H9 (cell line): ENCODE data around the gene KDR. TPM values are rescaled to one million over a fixed set of nuclear protein-coding genes. Genes with fewer than 3 reads are reported as not detected.

Experiments
- DNase-seq: peaks from one replicate; pipeline ENCODE4 v3.0.0-alpha.2; 2017
- H2AFZ ChIP-seq: one replicate; pipeline ENCODE4 v1.6.1; 2013; ENCODE audit warnings: mild to moderate bottlenecking, low read length, control low read depth, moderate library complexity
- H2AK5ac ChIP-seq: 2 replicates; pipeline ENCODE4 v1.6.1; 2013; ENCODE audit warnings: low read length, control low read depth, mixed read lengths; ENCODE audit not compliant: insufficient read length
- H2BK120ac ChIP-seq: one replicate; pipeline ENCODE4 v1.6.1; 2013; ENCODE audit warnings: low read depth, mild to moderate bottlenecking, low read length, control low read depth, inconsistent platforms; ENCODE audit not compliant: poor library complexity, severe bottlenecking
- H2BK12ac ChIP-seq: 2 replicates; pipeline ENCODE4 v1.6.1; 2013; ENCODE audit warnings: low read length, control low read depth, mixed read lengths, low read depth; ENCODE audit not compliant: insufficient read length
- H2BK15ac ChIP-seq: 2 replicates; pipeline ENCODE4 v1.6.1; 2013; ENCODE audit warnings: low read depth, low read length, control low read depth
- H2BK20ac ChIP-seq: one replicate; pipeline ENCODE4 v1.6.1; 2013; ENCODE audit warnings: low read depth, mild to moderate bottlenecking, low read length, control low read depth, inconsistent platforms; ENCODE audit not compliant: poor library complexity, severe bottlenecking
- H2BK5ac ChIP-seq: 2 replicates; pipeline ENCODE4 v1.6.1; 2013; ENCODE audit warnings: low read length, control low read depth, mixed read lengths; ENCODE audit not compliant: insufficient read length
- H3K14ac ChIP-seq: 2 replicates; pipeline ENCODE4 v1.6.1; 2013; ENCODE audit warnings: low read length, control low read depth; ENCODE audit not compliant: insufficient read depth
- H3K18ac ChIP-seq: 2 replicates; pipeline ENCODE4 v1.6.1; 2013; ENCODE audit warnings: low read depth, mild to moderate bottlenecking, mixed read lengths, low read length, control low read depth; ENCODE audit not compliant: insufficient read length
- H3K23ac ChIP-seq: 2 replicates; pipeline ENCODE4 v1.6.1; 2013; ENCODE audit warnings: low read length, control low read depth, mixed read lengths, low read depth; ENCODE audit not compliant: insufficient read length
- H3K23me2 ChIP-seq: 2 replicates; pipeline ENCODE4 v1.6.1; 2013; ENCODE audit warnings: low read depth, mild to moderate bottlenecking, mixed read lengths, low read length, control low read depth; ENCODE audit not compliant: insufficient read length, poor library complexity, severe bottlenecking
- H3K27ac ChIP-seq: 2 replicates; pipeline ENCODE4 v1.5.1; 2013; ENCODE audit warnings: low read length, control low read depth, mixed read lengths, low read depth; ENCODE audit not compliant: insufficient read length
- H3K27me3 ChIP-seq: 2 replicates; pipeline ENCODE4 v1.6.1; 2013; ENCODE audit warnings: low read length, control low read depth, inconsistent platforms; ENCODE audit not compliant: insufficient read depth
- H3K4ac ChIP-seq: 2 replicates; pipeline ENCODE4 v1.6.1; 2013; ENCODE audit warnings: low read depth, mild to moderate bottlenecking, control low read depth, inconsistent platforms, low read length, moderate library complexity
- H3K4me1 ChIP-seq: 2 replicates; pipeline ENCODE4 v1.6.1; 2013; ENCODE audit warnings: low read length, control low read depth, inconsistent platforms; ENCODE audit not compliant: insufficient read depth
- H3K4me2 ChIP-seq: 2 replicates; pipeline ENCODE4 v1.6.1; 2013; ENCODE audit warnings: low read length, control low read depth, mixed read lengths; ENCODE audit not compliant: insufficient read length, insufficient read depth
- H3K56ac ChIP-seq: 2 replicates; pipeline ENCODE4 v1.6.1; 2013; ENCODE audit warnings: low read depth, mild to moderate bottlenecking, mixed read lengths, low read length, control low read depth; ENCODE audit not compliant: insufficient read length
- H3K79me1 ChIP-seq: 2 replicates; pipeline ENCODE4 v1.6.1; 2013; ENCODE audit warnings: low read depth, mild to moderate bottlenecking, moderate library complexity, low read length, control low read depth, inconsistent platforms; ENCODE audit not compliant: insufficient read depth, poor library complexity, severe bottlenecking
- H3K79me2 ChIP-seq: 2 replicates; pipeline ENCODE4 v1.6.1; 2013; ENCODE audit warnings: low read length, control low read depth, inconsistent platforms; ENCODE audit not compliant: insufficient read depth
- H3K9ac ChIP-seq: 2 replicates; pipeline ENCODE4 v1.6.1; 2013; ENCODE audit warnings: low read length, control low read depth, mixed read lengths; ENCODE audit not compliant: insufficient read length; ENCODE audit errors: extremely low read depth
- H3K9me3 ChIP-seq: one replicate; pipeline ENCODE4 v1.6.1; 2013; ENCODE audit warnings: low read depth, low read length, inconsistent platforms; ENCODE audit not compliant: control insufficient read depth
- H3T11ph ChIP-seq: one replicate; pipeline ENCODE4 v1.6.1; 2013; ENCODE audit warnings: mild to moderate bottlenecking, low read length, control low read depth, inconsistent platforms
- H4K20me1 ChIP-seq: one replicate; pipeline ENCODE4 v1.6.1; 2013; ENCODE audit not compliant: control insufficient read depth, insufficient read length, insufficient read depth
- H4K5ac ChIP-seq: 2 replicates; pipeline ENCODE4 v1.6.1; 2013; ENCODE audit warnings: low read depth, mild to moderate bottlenecking, mixed read lengths, low read length, control low read depth; ENCODE audit not compliant: insufficient read length
- H4K8ac ChIP-seq: replicated peaks from 2 replicates; pipeline ENCODE4 v1.6.1; 2013; ENCODE audit warnings: low read length, control low read depth, mixed read lengths, low read depth; ENCODE audit not compliant: insufficient read length
- H4K91ac ChIP-seq: 2 replicates; pipeline ENCODE4 v1.6.1; 2013; ENCODE audit warnings: low read depth, mild to moderate bottlenecking, moderate library complexity, mixed read lengths, low read length, control low read depth; ENCODE audit not compliant: insufficient read length
- H3K27ac Mint-ChIP-seq, 3 experiments: 2 replicates in 2 of 3; 3 replicates in 1 of 3; pipeline ENCODE4 v1.8.0; 2020 to 2021; ENCODE audit warnings: mixed read lengths in 3 of 3, mild to moderate bottlenecking in 1 of 3, moderate library complexity in 1 of 3
- H3K27me3 Mint-ChIP-seq: 2 replicates; pipeline ENCODE4 v1.8.0; 2021; ENCODE audit warnings: low read depth, mild to moderate bottlenecking, moderate library complexity, mixed read lengths
- H3K36me3 Mint-ChIP-seq, 3 experiments: 2 replicates in 2 of 3; 3 replicates in 1 of 3; pipeline ENCODE4 v1.8.0; 2020 to 2021; ENCODE audit warnings: low read depth in 3 of 3, mixed read lengths in 3 of 3; ENCODE audit not compliant: insufficient read depth in 1 of 3
- H3K4me1 Mint-ChIP-seq, 2 experiments: 2 replicates each; pipeline ENCODE4 v1.8.0; 2020; ENCODE audit warnings: mixed read lengths in 2 of 2
- H3K4me3 Mint-ChIP-seq, 2 experiments: 2 replicates in 1 of 2; 3 replicates in 1 of 2; pipeline ENCODE4 v1.8.0; 2020 to 2021; ENCODE audit warnings: mild to moderate bottlenecking in 2 of 2, mixed read lengths in 2 of 2, moderate library complexity in 1 of 2
- H3K9me3 Mint-ChIP-seq, 2 experiments: 2 replicates in 1 of 2; 3 replicates in 1 of 2; pipeline ENCODE4 v1.8.0; 2020; ENCODE audit warnings: mild to moderate bottlenecking in 2 of 2, mixed read lengths in 2 of 2, moderate library complexity in 1 of 2
- WGBS: extraction: QIAGEN DNeasy Blood & Tissue Kit; methylation state at CpG from one replicate; pipeline ENCODE4 v1.1.7; 2013; ENCODE audit warnings: missing lambda C conversion rate, low lambda C conversion rate, mixed read lengths; ENCODE audit not compliant: insufficient read length; ENCODE audit errors: extremely low coverage; 5-methylcytosine and 5-hydroxymethylcytosine counted together
- total RNA-seq: library from RNA; stranded (reverse); gene quantifications from 2 replicates; pipeline ENCODE4 v1.2.1, GENCODE V29; 2021
- TF ChIP-seq, protein P1 (sequence below): fragments of 200-600 bp; sonication (generic); conservative IDR thresholded peaks from 3 replicates; pipeline ENCODE4 v1.8.0; 2021; ENCODE audit warnings: antibody characterized with exemption, mild to moderate bottlenecking

Gene KDR
- total RNA-seq, 1 experiment from 2014 or later: 51.4 TPM

DNA sequence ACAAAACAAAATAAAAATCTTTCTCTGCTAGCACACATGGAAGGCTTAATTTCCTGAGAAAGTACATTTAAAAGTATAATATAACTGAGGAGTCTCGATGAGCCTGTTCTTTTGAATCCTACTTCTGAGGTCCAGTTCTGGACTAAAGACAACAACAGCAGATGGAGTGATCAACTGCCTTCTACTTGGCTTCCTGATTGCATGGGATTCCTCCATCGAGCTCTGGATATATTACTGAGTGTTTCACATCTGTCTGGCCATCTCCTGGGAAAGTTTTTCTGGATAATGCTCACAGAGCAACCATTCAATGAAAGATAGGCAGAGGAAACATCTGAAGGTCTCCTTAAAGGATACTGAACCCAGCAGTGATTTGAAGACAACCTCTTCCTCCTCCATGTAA is 42.6 kb downstream of the KDR start:
- Histone ChIP-seq H4K20me1 (no peaks in the 10 kb centered on the region), H2BK20ac (no peak overlapping the region), H3K18ac (no peak overlapping the region), H2BK12ac (no peak overlapping the region), H2BK15ac (no peak overlapping the region), H2BK5ac (no peak overlapping the region), H3K4me1 (no peaks in the 10 kb centered on the region), H3K9me3 (no peaks in the 10 kb centered on the region), H3K27me3 (no peaks in the 10 kb centered on the region), H3K79me2 (no peaks in the 10 kb centered on the region), H3T11ph (no peak overlapping the region), H4K8ac (no peak overlapping the region), H2BK120ac (no peak overlapping the region), H3K4ac (no peak overlapping the region), H3K23ac (no peak overlapping the region), H2AK5ac (no peak overlapping the region), H3K9ac (no peak overlapping the region), H2AFZ (no peak overlapping the region), H4K5ac (no peak overlapping the region), H3K27ac (no peak overlapping the region), H3K23me2 (no peaks in the 10 kb centered on the region), H3K56ac (no peak overlapping the region), H3K4me2 (no peak overlapping the region), H3K14ac (no peak overlapping the region), H4K91ac (no peak overlapping the region), H3K79me1 (no peaks in the 10 kb centered on the region)
- no CpG with 5 or more reads among the region's 2 CpGs for WGBS
- H3K36me3 Mint-ChIP-seq: peaks cover 20 to 87% (median 46%) of the 10 kb centered on the region in 3 experiments; a peak in 5 of 7 replicates
- no peaks in the 10 kb centered on the region for H3K27me3 Mint-ChIP-seq
- TF ChIP-seq, protein P1, sequence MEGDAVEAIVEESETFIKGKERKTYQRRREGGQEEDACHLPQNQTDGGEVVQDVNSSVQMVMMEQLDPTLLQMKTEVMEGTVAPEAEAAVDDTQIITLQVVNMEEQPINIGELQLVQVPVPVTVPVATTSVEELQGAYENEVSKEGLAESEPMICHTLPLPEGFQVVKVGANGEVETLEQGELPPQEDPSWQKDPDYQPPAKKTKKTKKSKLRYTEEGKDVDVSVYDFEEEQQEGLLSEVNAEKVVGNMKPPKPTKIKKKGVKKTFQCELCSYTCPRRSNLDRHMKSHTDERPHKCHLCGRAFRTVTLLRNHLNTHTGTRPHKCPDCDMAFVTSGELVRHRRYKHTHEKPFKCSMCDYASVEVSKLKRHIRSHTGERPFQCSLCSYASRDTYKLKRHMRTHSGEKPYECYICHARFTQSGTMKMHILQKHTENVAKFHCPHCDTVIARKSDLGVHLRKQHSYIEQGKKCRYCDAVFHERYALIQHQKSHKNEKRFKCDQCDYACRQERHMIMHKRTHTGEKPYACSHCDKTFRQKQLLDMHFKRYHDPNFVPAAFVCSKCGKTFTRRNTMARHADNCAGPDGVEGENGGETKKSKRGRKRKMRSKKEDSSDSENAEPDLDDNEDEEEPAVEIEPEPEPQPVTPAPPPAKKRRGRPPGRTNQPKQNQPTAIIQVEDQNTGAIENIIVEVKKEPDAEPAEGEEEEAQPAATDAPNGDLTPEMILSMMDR: no peak
- H3K4me3 Mint-ChIP-seq: no peak overlapping the region
- H3K4me1 Mint-ChIP-seq: peaks cover 29 to 39% of the 10 kb centered on the region in 2 experiments
- DNase-seq: no peak
- H3K27ac Mint-ChIP-seq: no peak overlapping the region
- no peaks in the 10 kb centered on the region for H3K9me3 Mint-ChIP-seq
